WTC11 (cell line): ENCODE measurements around the gene ATP13A2. TPM values are rescaled to one million over a fixed set of nuclear protein-coding genes. Genes with fewer than 3 reads are reported as not detected.
A peak's percentile ranks its signal among the peaks of the same experiment; 100 is the strongest.

Experiments used
- AR ChIP-seq: fragments of 250-450 bp; sonication (Bioruptor Pico); IDR thresholded peaks from 2 replicates; pipeline ENCODE4 v1.9.0; 2021; ENCODE audit warnings: mild to moderate bottlenecking
- ARID4B ChIP-seq: sonication (generic); formaldehyde crosslinking; IDR thresholded peaks from 2 replicates; pipeline ENCODE4 v1.8.0; 2023; ENCODE audit warnings: missing genetic modification reagents, mild to moderate bottlenecking, borderline replicate concordance
- CBFB ChIP-seq: sonication (generic); formaldehyde crosslinking; IDR thresholded peaks from 2 replicates; pipeline ENCODE4 v1.8.1; 2022; ENCODE audit warnings: mild to moderate bottlenecking, low read depth, missing genetic modification reagents
- E2F4 ChIP-seq: sonication (generic); formaldehyde crosslinking; IDR thresholded peaks from 2 replicates; pipeline ENCODE4 v1.8.1; 2022; ENCODE audit warnings: low read depth, mild to moderate bottlenecking, moderate library complexity, missing genetic modification reagents, borderline replicate concordance
- ERG ChIP-seq: fragments of 250-450 bp; sonication (Bioruptor Pico); IDR thresholded peaks from 2 replicates; pipeline ENCODE4 v1.8.0; 2021; ENCODE audit warnings: mild to moderate bottlenecking
- ESRRA ChIP-seq: sonication (generic); formaldehyde crosslinking; IDR thresholded peaks from 2 replicates; pipeline ENCODE4 v1.8.1; 2022; ENCODE audit warnings: mild to moderate bottlenecking, missing genetic modification reagents, borderline replicate concordance
- GABPB1 ChIP-seq: sonication (generic); formaldehyde crosslinking; IDR thresholded peaks from 2 replicates; pipeline ENCODE4 v1.8.1; 2023; ENCODE audit warnings: mild to moderate bottlenecking, missing genetic modification reagents
- HMGXB4 ChIP-seq: sonication (generic); formaldehyde crosslinking; IDR thresholded peaks from 2 replicates; pipeline ENCODE4 v1.8.1; 2023; ENCODE audit warnings: mild to moderate bottlenecking, moderate library complexity, missing genetic modification reagents
- KAT7 ChIP-seq: sonication (generic); formaldehyde crosslinking; IDR thresholded peaks from 2 replicates; pipeline ENCODE4 v1.8.1; 2023; ENCODE audit warnings: missing genetic modification reagents, mild to moderate bottlenecking, borderline replicate concordance
- MLX ChIP-seq: sonication (generic); formaldehyde crosslinking; IDR thresholded peaks from 2 replicates; pipeline ENCODE4 v1.8.1; 2023; ENCODE audit warnings: mild to moderate bottlenecking, missing genetic modification reagents, moderate library complexity
- MYBL2 ChIP-seq: sonication (generic); formaldehyde crosslinking; IDR thresholded peaks from 2 replicates; pipeline ENCODE4 v1.8.1; 2023; ENCODE audit warnings: mild to moderate bottlenecking, moderate library complexity, missing genetic modification reagents
- NFE2L1 ChIP-seq: sonication (generic); formaldehyde crosslinking; IDR thresholded peaks from 2 replicates; pipeline ENCODE4 v1.8.1; 2023; ENCODE audit warnings: missing genetic modification reagents
- NR2C2 ChIP-seq: sonication (generic); formaldehyde crosslinking; IDR thresholded peaks from 2 replicates; pipeline ENCODE4 v1.8.0; 2022; ENCODE audit warnings: mild to moderate bottlenecking, missing genetic modification reagents
- SOX15 ChIP-seq: fragments of 250-450 bp; sonication (Bioruptor Pico); IDR thresholded peaks from 2 replicates; pipeline ENCODE4 v1.9.0; 2021; ENCODE audit warnings: mild to moderate bottlenecking
- TCF7 ChIP-seq: sonication (generic); formaldehyde crosslinking; IDR thresholded peaks from 2 replicates; pipeline ENCODE4 v1.8.0; 2022; ENCODE audit warnings: mild to moderate bottlenecking, low read depth, missing genetic modification reagents, moderate library complexity
- TP53 ChIP-seq: sonication (generic); formaldehyde crosslinking; IDR thresholded peaks from 2 replicates; pipeline ENCODE4 v1.8.1; 2023; ENCODE audit warnings: mild to moderate bottlenecking, missing genetic modification reagents
- USF1 ChIP-seq: sonication (generic); formaldehyde crosslinking; IDR thresholded peaks from 2 replicates; pipeline ENCODE4 v1.8.0; 2022; ENCODE audit warnings: mild to moderate bottlenecking, missing genetic modification reagents
- ZBTB21 ChIP-seq: sonication (generic); formaldehyde crosslinking; IDR thresholded peaks from 2 replicates; pipeline ENCODE4 v1.8.1; 2023; ENCODE audit warnings: mild to moderate bottlenecking, missing genetic modification reagents, borderline replicate concordance
- ZNF219 ChIP-seq: sonication (generic); formaldehyde crosslinking; IDR thresholded peaks from 2 replicates; pipeline ENCODE4 v1.8.0; 2023; ENCODE audit warnings: missing genetic modification reagents, mild to moderate bottlenecking, borderline replicate concordance
- ZNF232 ChIP-seq: sonication (generic); formaldehyde crosslinking; IDR thresholded peaks from 2 replicates; pipeline ENCODE4 v1.8.0; 2022; ENCODE audit warnings: mild to moderate bottlenecking, missing genetic modification reagents
- ZNF281 ChIP-seq: sonication (generic); formaldehyde crosslinking; IDR thresholded peaks from 2 replicates; pipeline ENCODE4 v1.8.0; 2023; ENCODE audit warnings: mild to moderate bottlenecking, missing genetic modification reagents
- ZNF423 ChIP-seq: fragments of 250-450 bp; sonication (Bioruptor Pico); IDR thresholded peaks from 2 replicates; pipeline ENCODE4 v2.1.2; 2022; ENCODE audit warnings: mild to moderate bottlenecking, moderate library complexity
- total RNA-seq: library from RNA; stranded (reverse); gene quantifications from 3 replicates; pipeline ENCODE4 v1.2.3, GENCODE V29; 2021

Gene ATP13A2
- total RNA-seq, 1 experiment from 2014 or later = 95.9 TPM

- TF ChIP-seq MYBL2 (CRISPR knock-in tag) = no peak
- TF ChIP-seq ESRRA = no peak
- no peak for TF ChIP-seq ZBTB21
- TF ChIP-seq ZNF281 (CRISPR knock-in tag) = 0 out of 2 replicates have a peak, but pooled peaks have one; percentile 49
- no peak for TF ChIP-seq NFE2L1 (CRISPR knock-in tag)
- no peak for TF ChIP-seq GABPB1 (CRISPR knock-in tag)
- no peak for TF ChIP-seq ERG
- TF ChIP-seq NR2C2 (CRISPR knock-in tag) = no peak
- no peak for TF ChIP-seq CBFB (CRISPR knock-in tag)
- TF ChIP-seq MLX (CRISPR knock-in tag) = no peak
- no peak for TF ChIP-seq ARID4B (CRISPR knock-in tag)
- no peak for TF ChIP-seq ZNF219
- TF ChIP-seq E2F4 (CRISPR knock-in tag) = no peak
- no peak for TF ChIP-seq TCF7 (CRISPR knock-in tag)
- TF ChIP-seq KAT7 (CRISPR knock-in tag) = 0 out of 2 replicates have a peak, but pooled peaks have one; percentile 38
- peak; percentile 55; the same call in 1 of the 2 replicates for TF ChIP-seq ZNF423
- TF ChIP-seq ZNF232 (CRISPR knock-in tag) = no peak
- no peak for TF ChIP-seq AR (CRISPR knock-in tag)
- 0 out of 2 replicates have a peak, but pooled peaks have one; percentile 34 for TF ChIP-seq TP53 (CRISPR knock-in tag)
- TF ChIP-seq USF1 (CRISPR knock-in tag) = no peak
- TF ChIP-seq SOX15 (CRISPR knock-in tag) = no peak
- TF ChIP-seq HMGXB4 (CRISPR knock-in tag) = no peak
Observed at GRCh38 chr1:16938351-16939321, 73.1 kb downstream of the ATP13A2 start (continued).
